Lower leg skin (tissue), 4 donors: ENCODE data around the gene ZNF207. TPM values are rescaled to one million over a fixed set of nuclear protein-coding genes. Genes with fewer than 3 reads are reported as not detected.

Experiments
- DNase-seq, 2 donors: peaks; one replicate each; pipeline ENCODE4 v3.0.0-alpha.2; 2019; ENCODE audit warnings: low spot score in 2 of 2
- H3K4me3 ChIP-seq: fragments of 200-600 bp; sonication (generic); 2 replicates; pipeline ENCODE4 v1.5.1; 2017; ENCODE audit warnings: mild to moderate bottlenecking, low read depth; ENCODE audit not compliant: poor library complexity, severe bottlenecking
- POLR2A ChIP-seq, 2 donors: fragments of 450-650 bp; IDR thresholded peaks; one replicate each; pipeline ENCODE4 v1.6.1; 2016 to 2017; ENCODE audit warnings: antibody characterized with exemption in 2 of 2, mild to moderate bottlenecking in 1 of 2, moderate library complexity in 1 of 2
- WGBS, 2 donors: methylation state at CpG; one replicate each; pipeline ENCODE4 v1.1.5; 2018; 5-methylcytosine and 5-hydroxymethylcytosine counted together
- intact Hi-C: fragments of 100-400 bp; cut with DNase I; formaldehyde crosslinking; loops from one replicate; pipeline ENCODE4 v1.15.0; 2023; ENCODE audit warnings: low total_unique reads
- total RNA-seq, 4 donors: library from RNA; depleted of rRNA; stranded (reverse); fragments of >200 nt; gene quantifications; one replicate each; pipeline ENCODE4 v1.1.0, GENCODE V29; 2016
- TF ChIP-seq, protein P1 (sequence below), 3 donors: fragments of 450-650 bp; IDR thresholded peaks; one replicate each; pipeline ENCODE4 v1.5.1; 2016; ENCODE audit warnings: antibody characterized with exemption in 3 of 3, mild to moderate bottlenecking in 3 of 3, moderate library complexity in 2 of 3

The ZNF207 gene
- 100 to 1,000 TPM in 3 of 4 donors, 10 to 100 TPM in 1; 93.5 to 158 (median 117) TPM for total RNA-seq

DNA sequence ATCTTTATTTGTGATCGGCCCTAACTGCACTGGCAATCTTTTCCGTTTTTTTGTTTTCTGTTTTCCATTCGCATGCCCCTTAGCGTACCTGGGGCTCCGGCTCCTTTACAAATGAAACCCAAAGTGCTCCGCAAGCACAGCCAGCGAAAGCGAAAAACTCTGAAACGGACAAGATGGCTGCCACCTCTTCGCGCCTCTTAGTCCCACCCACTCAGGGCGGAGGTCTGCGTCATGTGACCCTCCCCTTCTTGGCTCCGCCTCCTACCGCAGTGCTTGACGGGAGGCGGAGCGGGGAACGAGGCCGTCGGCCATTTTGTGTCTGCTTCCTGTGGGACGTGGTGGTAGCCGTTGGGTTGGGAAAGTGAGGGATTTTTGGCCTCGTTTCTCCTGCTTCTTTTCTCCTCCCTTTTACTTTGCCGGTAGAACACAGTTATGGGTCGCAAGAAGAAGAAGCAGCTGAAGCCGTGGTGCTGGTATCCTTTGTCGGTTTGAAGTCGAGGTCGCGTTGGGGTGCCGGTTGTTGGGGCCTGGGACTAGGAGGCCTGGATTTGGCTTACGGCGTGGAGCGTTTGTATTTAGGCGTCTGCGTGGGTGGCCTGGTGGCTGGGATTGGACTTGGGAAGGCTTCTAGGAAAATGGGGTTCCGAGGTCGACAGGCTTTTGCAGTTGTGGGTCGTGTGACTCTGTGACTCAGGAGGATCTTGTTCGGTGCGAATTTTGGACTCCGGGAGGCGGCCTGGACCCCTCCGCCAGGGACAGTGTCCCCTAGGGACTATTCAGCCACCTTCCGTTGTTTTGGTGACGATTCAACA is at the start of gene ZNF207:
ZNF207 (plus strand) TSS at position 304 of the 812 bp plus-strand sequence; CDS start at position 433, 129 bp downstream.
- peak within 1 kb of the TSS; percentile 95 for H3K4me3 ChIP-seq
- WGBS, 2 donors: 0 to 1% methylated on average over 47 of the region's 47 CpGs
- intact Hi-C loops: no loop called here
- peak; percentile 96 to 99 for DNase-seq
- TF ChIP-seq, protein P1, sequence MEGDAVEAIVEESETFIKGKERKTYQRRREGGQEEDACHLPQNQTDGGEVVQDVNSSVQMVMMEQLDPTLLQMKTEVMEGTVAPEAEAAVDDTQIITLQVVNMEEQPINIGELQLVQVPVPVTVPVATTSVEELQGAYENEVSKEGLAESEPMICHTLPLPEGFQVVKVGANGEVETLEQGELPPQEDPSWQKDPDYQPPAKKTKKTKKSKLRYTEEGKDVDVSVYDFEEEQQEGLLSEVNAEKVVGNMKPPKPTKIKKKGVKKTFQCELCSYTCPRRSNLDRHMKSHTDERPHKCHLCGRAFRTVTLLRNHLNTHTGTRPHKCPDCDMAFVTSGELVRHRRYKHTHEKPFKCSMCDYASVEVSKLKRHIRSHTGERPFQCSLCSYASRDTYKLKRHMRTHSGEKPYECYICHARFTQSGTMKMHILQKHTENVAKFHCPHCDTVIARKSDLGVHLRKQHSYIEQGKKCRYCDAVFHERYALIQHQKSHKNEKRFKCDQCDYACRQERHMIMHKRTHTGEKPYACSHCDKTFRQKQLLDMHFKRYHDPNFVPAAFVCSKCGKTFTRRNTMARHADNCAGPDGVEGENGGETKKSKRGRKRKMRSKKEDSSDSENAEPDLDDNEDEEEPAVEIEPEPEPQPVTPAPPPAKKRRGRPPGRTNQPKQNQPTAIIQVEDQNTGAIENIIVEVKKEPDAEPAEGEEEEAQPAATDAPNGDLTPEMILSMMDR (IDR thresholded peaks at IDR 0.05): no peak
- peak in 1 of 2 donors; percentile 72 for TF ChIP-seq POLR2A (IDR thresholded peaks at IDR 0.05)

DNA sequence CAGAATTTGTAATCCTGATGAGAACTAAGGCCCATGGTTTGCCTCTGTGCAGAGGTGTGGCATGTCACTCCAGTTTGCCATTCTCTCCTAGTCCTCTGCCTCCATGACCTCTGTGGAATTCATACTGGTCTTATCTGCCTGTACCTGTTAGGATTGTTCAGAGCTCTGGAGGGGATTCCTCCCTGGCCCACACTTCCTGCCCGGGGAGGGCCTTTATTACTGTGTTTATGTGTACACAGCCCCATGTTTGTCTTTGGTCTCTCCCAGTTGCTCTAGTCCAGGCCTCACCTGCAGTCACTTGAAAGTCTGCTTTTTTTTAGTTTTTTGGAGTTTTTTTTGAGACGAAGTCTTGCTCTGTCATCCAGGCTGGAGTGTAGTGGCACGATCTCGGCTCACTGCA is 47.9 kb upstream of the ZNF207 start:
- no peak for DNase-seq
- no peak for TF ChIP-seq POLR2A (IDR thresholded peaks at IDR 0.05)
- TF ChIP-seq, protein P1 (IDR thresholded peaks at IDR 0.05): no peak
- 93% methylated on average over 4 of the region's 4 CpGs for WGBS, 2 donors
- intact Hi-C loops: no loop called here
- H3K4me3 ChIP-seq: no peak overlapping the region

DNA sequence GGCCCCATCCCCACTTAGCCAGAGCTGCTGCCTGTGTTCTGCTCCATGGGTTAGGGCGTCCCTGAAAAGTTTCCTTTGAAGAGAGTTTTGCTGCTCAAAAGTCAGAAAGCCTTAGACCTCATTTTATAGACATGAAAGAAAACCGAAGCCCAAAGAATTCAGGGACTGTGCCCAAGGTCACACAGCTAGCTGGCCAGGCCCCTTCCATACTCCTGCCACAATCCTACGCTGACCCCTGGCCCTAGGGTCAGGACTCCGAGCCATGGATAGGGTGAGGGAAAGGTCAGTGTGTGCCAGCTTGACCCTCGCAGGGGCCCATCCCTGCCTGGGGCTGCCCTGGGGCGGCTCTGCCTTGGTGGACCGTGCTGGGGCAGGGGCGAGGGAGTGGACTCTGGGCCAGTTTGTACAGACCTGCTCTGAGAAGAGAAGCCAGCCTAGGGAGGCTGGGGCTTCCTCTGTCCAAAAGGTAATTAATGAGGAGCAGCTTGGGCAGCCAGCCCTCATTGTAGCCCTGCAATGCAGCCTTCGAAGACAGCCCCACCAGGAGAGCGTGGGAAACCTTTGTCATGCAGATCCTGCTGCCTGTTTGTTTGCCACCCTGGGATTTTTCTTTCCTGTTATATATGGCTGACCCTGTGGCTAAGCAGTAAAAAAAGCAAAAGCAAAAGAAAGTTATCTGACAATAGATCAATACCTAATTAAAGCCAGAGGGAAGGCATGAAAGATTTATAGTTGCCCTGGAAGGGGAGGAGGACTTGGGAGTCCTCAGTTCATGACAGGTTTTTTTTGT is 46.9 kb upstream of the ZNF207 start:
- H3K4me3 ChIP-seq: no peak overlapping the region
- WGBS, 2 donors: 81 to 88% methylated on average over 10 of the region's 10 CpGs
- DNase-seq: no peak
- no peak for TF ChIP-seq POLR2A (IDR thresholded peaks at IDR 0.05)
- TF ChIP-seq, protein P1 (IDR thresholded peaks at IDR 0.05): no peak
- intact Hi-C loops: no loop called here

DNA sequence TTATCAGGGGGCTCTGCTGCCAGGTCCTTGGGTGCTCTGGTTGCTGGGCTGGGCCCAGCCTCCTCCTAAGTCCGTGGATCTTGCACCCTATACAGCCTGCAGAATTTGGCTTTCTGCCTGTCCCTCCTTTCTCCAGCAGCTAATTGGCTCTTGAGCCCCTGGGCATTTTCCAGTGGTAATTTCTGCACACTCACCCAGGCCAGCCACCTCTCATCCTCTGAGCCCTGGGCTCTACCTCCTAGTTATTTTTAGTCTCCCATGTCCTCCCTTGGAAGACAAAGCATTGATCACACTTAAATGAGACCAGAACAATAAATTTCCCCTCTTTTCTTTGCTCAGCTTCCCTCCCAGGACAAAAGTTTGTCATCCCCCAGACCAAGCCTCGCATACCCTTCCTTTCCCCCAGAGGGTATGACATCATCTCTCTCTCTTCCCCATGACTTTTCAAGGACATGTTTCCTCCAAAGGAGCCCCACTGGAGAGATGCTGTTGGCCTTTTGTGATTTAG is 46.1 kb upstream of the ZNF207 start:
- 51 to 63% methylated on average over 2 of the region's 2 CpGs for WGBS, 2 donors
- intact Hi-C loops: no loop called here
- H3K4me3 ChIP-seq: no peak overlapping the region
- no peak for TF ChIP-seq POLR2A (IDR thresholded peaks at IDR 0.05)
- TF ChIP-seq, protein P1 (IDR thresholded peaks at IDR 0.05): no peak
- no peak for DNase-seq

DNA sequence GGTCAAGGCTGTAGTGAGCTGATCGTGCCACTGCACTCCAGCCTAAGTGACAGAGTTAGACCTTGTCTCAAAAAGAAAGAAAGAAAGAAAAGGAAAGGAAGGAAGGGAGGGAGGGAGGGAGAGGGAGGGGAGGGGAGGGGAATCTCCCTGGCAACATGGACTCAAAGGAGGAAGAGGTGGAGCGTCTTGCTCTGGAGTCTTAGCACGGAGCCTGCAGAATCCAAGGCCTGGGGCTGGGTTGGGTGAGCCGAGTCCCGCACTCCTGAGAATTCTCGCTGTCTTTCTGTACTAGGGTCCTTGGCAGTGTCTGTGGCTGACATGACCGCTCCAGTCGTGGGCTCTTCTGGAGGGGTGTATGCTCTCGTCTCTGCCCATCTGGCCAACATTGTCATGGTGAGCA is 44.9 kb upstream of the ZNF207 start:
- 71 to 82% methylated on average over 8 to 9 of the region's 9 CpGs for WGBS, 2 donors
- no peak overlapping the region for H3K4me3 ChIP-seq
- no peak for DNase-seq
- intact Hi-C loops: no loop called here
- TF ChIP-seq, protein P1 (IDR thresholded peaks at IDR 0.05): no peak
- no peak for TF ChIP-seq POLR2A (IDR thresholded peaks at IDR 0.05)
